HAP-1 (cell line): Measurements from ENCODE around the gene IRF2BP1.
"Not testable (repeated sequence)": the region's sequence is repeated elsewhere in the genome, so short reads cannot be mapped to it uniquely, and the experiment has no call there.

Experiments
- DNase-seq, 2 experiments: peaks; one replicate each; pipeline ENCODE4 v3.0.0-alpha.2; 2016 to 2020; ENCODE audit warnings: low spot score in 2 of 2
- H3K27me3 ChIP-seq: fragments of 250-450 bp; sonication (Bioruptor Pico); 2 replicates; pipeline ENCODE4 v1.5.1; 2020; ENCODE audit warnings: low read depth, mild to moderate bottlenecking, moderate library complexity
- H3K36me3 ChIP-seq: fragments of 250-450 bp; sonication (Bioruptor Pico); replicated peaks from 2 replicates; pipeline ENCODE4 v1.5.1; 2020; ENCODE audit warnings: mild to moderate bottlenecking
- H3K4me1 ChIP-seq: fragments of 250-450 bp; sonication (Bioruptor Pico); 2 replicates; pipeline ENCODE4 v1.5.1; 2020; ENCODE audit warnings: mild to moderate bottlenecking
- H3K4me3 ChIP-seq: fragments of 250-450 bp; sonication (Bioruptor Pico); 2 replicates; pipeline ENCODE4 v1.5.1; 2020; ENCODE audit warnings: mild to moderate bottlenecking, moderate library complexity
- H3K9me3 ChIP-seq: fragments of 250-450 bp; sonication (Bioruptor Pico); 2 replicates; pipeline ENCODE4 v1.5.1; 2020; ENCODE audit warnings: mild to moderate bottlenecking, moderate library complexity
- in situ Hi-C: fragments of 300-500 bp; cut with MboI; formaldehyde crosslinking; loops from 3 replicates; pipeline ENCODE4 v1.14.3; 2020; ENCODE audit warnings: low sequenced_read_pairs, inconsistent platforms, mixed read lengths

IRF2BP1 gene

DNA sequence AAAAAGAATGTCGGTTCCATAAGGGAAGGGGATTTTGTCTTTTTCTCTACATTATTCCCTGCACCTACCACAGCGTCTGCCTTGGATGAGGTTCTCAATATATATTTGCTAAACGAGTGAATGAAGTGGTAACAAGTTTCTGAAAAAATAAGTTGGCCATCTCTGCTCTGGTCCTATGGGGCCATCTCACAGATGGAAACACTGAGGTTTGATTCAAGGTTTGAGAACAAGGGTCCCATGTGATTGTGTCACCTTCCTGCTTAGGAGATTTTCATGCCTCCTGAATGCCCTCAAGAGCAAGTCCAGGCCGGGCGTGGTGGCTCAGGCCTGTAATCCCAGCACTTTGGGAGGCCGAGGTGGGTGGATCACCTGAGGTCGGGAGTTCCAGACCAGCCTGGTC is 13.3 kb upstream of the IRF2BP1 start:
- no peaks in the 10 kb centered on the region for H3K9me3 ChIP-seq
- DNase-seq, result no peak
- peaks cover 6% of the 10 kb centered on the region for H3K4me1 ChIP-seq
- H3K36me3 ChIP-seq, result peaks cover 16% of the 10 kb centered on the region
- no peak overlapping the region for H3K4me3 ChIP-seq
- in situ Hi-C loops, result no loop called here
- H3K27me3 ChIP-seq, result no peaks in the 10 kb centered on the region

GRCh38 chr19:45897261-45897812 is 11.4 kb upstream of the IRF2BP1 start:
- Histone ChIP-seq H3K36me3 (peaks cover 16% of the 10 kb centered on the region), H3K4me3 (no peak overlapping the region), H3K4me1 (no peaks in the 10 kb centered on the region; the same call in 1 of the 2 replicates), H3K27me3 (no peaks in the 10 kb centered on the region), H3K9me3 (no peaks in the 10 kb centered on the region)
- DNase-seq, result no peak
- in situ Hi-C loops, result no loop called here

- H3K4me1 ChIP-seq, in situ Hi-C loops: not testable (repeated sequence)
Measured at GRCh38 chr19:45895983-45896599, 10.2 kb upstream of the IRF2BP1 start.

GRCh38 chr19:45895519-45895972 is 9.6 kb upstream of the IRF2BP1 start:
- H3K9me3 ChIP-seq, result no peaks in the 10 kb centered on the region
- no peak overlapping the region for H3K4me3 ChIP-seq
- H3K4me1 ChIP-seq, result no peaks in the 10 kb centered on the region; the same call in 1 of the 2 replicates
- in situ Hi-C loops, result no loop called here
- no peaks in the 10 kb centered on the region for H3K27me3 ChIP-seq
- DNase-seq, result no peak
- peaks cover 16% of the 10 kb centered on the region for H3K36me3 ChIP-seq

More at GRCh38 chr19:45895983-45896599, 10.2 kb upstream of the IRF2BP1 start:
- peaks cover 16% of the 10 kb centered on the region for H3K36me3 ChIP-seq
- H3K4me3 ChIP-seq, DNase-seq, H3K9me3 ChIP-seq, H3K27me3 ChIP-seq: not testable (repeated sequence)

DNA sequence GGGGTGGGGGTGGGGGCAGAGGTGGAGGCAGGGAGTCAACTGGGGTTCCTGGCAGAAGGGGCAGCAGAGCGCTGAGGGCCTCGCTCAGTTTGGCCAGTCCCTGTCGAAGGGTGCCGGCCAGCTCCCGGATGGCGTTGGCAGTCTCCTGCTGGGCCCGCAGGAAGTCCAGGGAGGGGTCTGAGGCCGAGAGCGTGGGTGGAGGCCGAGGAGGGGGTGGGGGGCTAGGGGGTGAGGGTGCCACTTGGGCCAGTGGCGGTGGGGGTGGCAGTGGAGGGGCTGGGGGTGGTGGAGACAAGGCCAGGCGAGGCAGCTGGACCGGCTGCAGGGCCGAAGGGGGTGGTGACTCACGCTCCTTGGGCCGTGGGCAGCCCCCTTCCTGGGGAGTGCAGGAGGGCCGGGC is 4.9 kb upstream of the IRF2BP1 start:
- Histone ChIP-seq H3K4me3 (no peak overlapping the region), H3K27me3 (no peaks in the 10 kb centered on the region), H3K9me3 (no peaks in the 10 kb centered on the region), H3K4me1 (peaks cover 4% of the 10 kb centered on the region), H3K36me3 (no peaks in the 10 kb centered on the region; the same call in 1 of the 2 replicates)
- in situ Hi-C loops, result no loop called here
- no peak for DNase-seq

DNA sequence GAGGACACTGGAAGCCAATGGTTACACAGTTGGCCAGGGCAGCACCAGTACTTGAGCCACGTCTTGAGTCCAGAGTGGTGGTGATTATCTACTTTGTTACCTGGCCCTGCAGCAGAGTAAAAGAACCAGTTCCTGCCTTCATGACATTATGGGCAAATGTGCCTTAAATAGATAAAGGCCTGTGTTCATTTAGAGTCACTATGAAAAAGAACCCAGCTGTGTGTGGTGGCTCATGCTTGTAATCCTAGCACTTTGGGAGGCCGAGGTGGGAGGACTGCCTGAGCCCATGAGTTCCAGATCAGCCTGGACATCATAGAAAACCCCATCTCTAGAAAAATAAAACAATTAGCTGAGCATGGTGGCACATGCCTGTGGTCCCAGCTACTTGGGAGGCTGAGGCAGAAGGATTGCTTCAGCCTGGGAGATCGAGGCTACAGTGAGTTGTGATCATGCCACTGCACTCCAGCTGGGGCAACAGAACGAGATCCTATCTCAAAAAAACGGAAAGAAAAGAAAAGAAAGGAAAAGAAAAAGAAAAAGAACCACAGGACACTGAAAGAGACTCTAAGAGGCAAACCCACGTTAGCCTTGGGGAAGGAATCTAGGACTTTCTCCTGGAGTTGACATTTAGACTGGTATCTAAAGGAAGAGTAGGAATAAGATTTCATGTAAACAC is 3.4 kb upstream of the IRF2BP1 start:
- in situ Hi-C loops, result no loop called here
- peaks cover 4% of the 10 kb centered on the region; the same call in 1 of the 2 replicates for H3K36me3 ChIP-seq
- no peak for DNase-seq
- no peaks in the 10 kb centered on the region for H3K27me3 ChIP-seq
- H3K9me3 ChIP-seq, result no peaks in the 10 kb centered on the region
- H3K4me3 ChIP-seq, result no peak overlapping the region
- H3K4me1 ChIP-seq, result peaks cover 11% of the 10 kb centered on the region

- peaks cover 14% of the 10 kb centered on the region; the same call in 1 of the 2 replicates for H3K36me3 ChIP-seq
- H3K27me3 ChIP-seq, result no peaks in the 10 kb centered on the region
- in situ Hi-C loops, result no loop called here
- H3K4me1 ChIP-seq, result peaks cover 19% of the 10 kb centered on the region
- H3K4me3 ChIP-seq, result peak overlapping the region; percentile 50
- DNase-seq, result peak in 1 of 2 experiments; percentile 34
- no peaks in the 10 kb centered on the region for H3K9me3 ChIP-seq
Measured at GRCh38 chr19:45887200-45887710, 1.3 kb upstream of the IRF2BP1 start.

DNA sequence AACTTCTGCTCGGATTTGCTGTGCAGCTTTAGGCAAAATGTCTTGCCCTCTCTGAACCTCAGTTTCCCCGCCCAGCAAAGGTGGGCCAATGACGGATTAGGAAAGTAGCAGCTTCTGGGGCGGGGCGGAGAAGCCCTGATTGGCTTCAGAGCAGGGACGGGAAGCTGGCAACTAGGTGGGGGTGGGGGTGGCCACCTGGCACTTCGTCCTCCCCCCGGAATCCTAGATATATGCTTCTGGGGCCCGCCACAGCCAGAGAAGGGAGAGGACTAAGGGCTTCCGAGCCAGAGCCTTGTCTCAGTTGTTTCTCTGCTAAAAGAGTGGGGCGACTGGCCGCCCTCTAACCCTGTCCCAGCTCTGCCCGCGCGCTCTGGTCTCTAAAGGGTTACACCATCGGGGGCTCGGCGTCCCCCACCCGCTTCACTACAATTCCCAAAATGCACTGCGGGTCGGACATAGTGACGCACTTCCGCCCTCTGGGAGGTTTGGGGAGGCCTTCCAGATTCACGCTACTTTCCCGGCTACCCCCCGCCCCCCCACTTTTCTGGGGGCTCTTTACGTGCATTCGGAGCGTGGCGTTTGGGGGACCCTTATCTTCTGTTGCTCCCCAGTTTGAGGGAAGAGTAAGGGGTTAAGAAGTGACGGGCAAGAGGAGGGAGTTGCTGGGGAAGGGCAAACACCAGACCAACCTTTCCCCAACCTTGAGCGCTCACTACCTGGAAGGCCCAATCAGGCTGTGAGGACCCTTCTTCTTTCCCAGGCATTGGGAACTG is 672 bp upstream of the IRF2BP1 start:
- H3K27me3 ChIP-seq, result no peaks in the 10 kb centered on the region
- H3K36me3 ChIP-seq, result peaks cover 14% of the 10 kb centered on the region; the same call in 1 of the 2 replicates
- in situ Hi-C loops, result no loop called here
- H3K4me1 ChIP-seq, result peaks cover 19% of the 10 kb centered on the region
- DNase-seq, result peak; percentile 89 to 94
- H3K9me3 ChIP-seq, result no peaks in the 10 kb centered on the region
- peak overlapping the region; percentile 50 for H3K4me3 ChIP-seq

GRCh38 chr19:45884682-45885555 is 1.0 kb downstream of the IRF2BP1 start:
- Histone ChIP-seq H3K27me3 (no peaks in the 10 kb centered on the region), H3K4me3 (peak overlapping the region; percentile 50), H3K4me1 (peaks cover 19% of the 10 kb centered on the region), H3K9me3 (no peaks in the 10 kb centered on the region), H3K36me3 (peaks cover 14% of the 10 kb centered on the region; the same call in 1 of the 2 replicates)
- DNase-seq, result peak in 1 of 2 experiments; percentile 41
- in situ Hi-C loops, result no loop called here

GRCh38 chr19:45883881-45884681 is 1.9 kb downstream of the IRF2BP1 start:
- H3K4me1 ChIP-seq, result peaks cover 19% of the 10 kb centered on the region
- H3K36me3 ChIP-seq, result peaks cover 14% of the 10 kb centered on the region; the same call in 1 of the 2 replicates
- H3K9me3 ChIP-seq, result no peaks in the 10 kb centered on the region
- DNase-seq, result no peak
- H3K27me3 ChIP-seq, result no peaks in the 10 kb centered on the region
- in situ Hi-C loops, result no loop called here
- no peak overlapping the region for H3K4me3 ChIP-seq

GRCh38 chr19:45883586-45883880 is 2.4 kb downstream of the IRF2BP1 start:
- Histone ChIP-seq H3K4me1 (peaks cover 19% of the 10 kb centered on the region), H3K27me3 (no peaks in the 10 kb centered on the region), H3K9me3 (no peaks in the 10 kb centered on the region), H3K36me3 (peaks cover 14% of the 10 kb centered on the region; the same call in 1 of the 2 replicates), H3K4me3 (no peak overlapping the region)
- no peak for DNase-seq
- in situ Hi-C loops, result no loop called here
